ENCODE results near the gene CTDSPL.

CTDSPL gene

GRCh38 chr3:37982331-37982730, 120.7 kb downstream of the CTDSPL start (continued):
- TF ChIP-seq SNAI2 (CRISPR knock-in tag; IDR thresholded peaks at IDR 0.05) (no peak), ARNTL (CRISPR knock-in tag; IDR thresholded peaks at IDR 0.05; ENCODE audit: borderline replicate concordance, low read depth) (no peak), TCF4 (CRISPR knock-in tag; IDR thresholded peaks at IDR 0.05; ENCODE audit: borderline replicate concordance) (no peak), ISL1 (CRISPR knock-in tag; IDR thresholded peaks at IDR 0.05) (no peak), ZNF70 (CRISPR knock-in tag; IDR thresholded peaks at IDR 0.05) (no peak), ESRRG (CRISPR knock-in tag; IDR thresholded peaks at IDR 0.05) (no peak)

GRCh38 chr3:37984051-37984450, 122.4 kb downstream of the CTDSPL start:
- no peak for ATAC-seq
- no peak for TF ChIP-seq ESRRG (CRISPR knock-in tag; IDR thresholded peaks at IDR 0.05)
- no peak for TF ChIP-seq ZNF8 (CRISPR knock-in tag; IDR thresholded peaks at IDR 0.05)
- no peak for TF ChIP-seq SNAI2 (CRISPR knock-in tag; IDR thresholded peaks at IDR 0.05)
- TF ChIP-seq CSDC2 (CRISPR knock-in tag; IDR thresholded peaks at IDR 0.05) = no peak
- TF ChIP-seq ZC3H10 (CRISPR knock-in tag; IDR thresholded peaks at IDR 0.05) = no peak
- TF ChIP-seq ZNF565 (CRISPR knock-in tag; conservative IDR thresholded peaks at IDR 0.05; ENCODE audit: low read depth) = no peak
- no peak for TF ChIP-seq ZFP3 (CRISPR knock-in tag; IDR thresholded peaks at IDR 0.05)
- no peak for TF ChIP-seq TCF4 (CRISPR knock-in tag; IDR thresholded peaks at IDR 0.05; ENCODE audit: borderline replicate concordance)
- TF ChIP-seq ISL1 (CRISPR knock-in tag; IDR thresholded peaks at IDR 0.05) = no peak
- TF ChIP-seq ARNTL (CRISPR knock-in tag; IDR thresholded peaks at IDR 0.05; ENCODE audit: borderline replicate concordance, low read depth) = no peak
- TF ChIP-seq TSHZ2 (CRISPR knock-in tag; IDR thresholded peaks at IDR 0.05) = no peak
- no peak for TF ChIP-seq ZNF70 (CRISPR knock-in tag; IDR thresholded peaks at IDR 0.05)
- TF ChIP-seq RARB (CRISPR knock-in tag; IDR thresholded peaks at IDR 0.05) = no peak
- no peak for TF ChIP-seq GLIS3 (CRISPR knock-in tag; IDR thresholded peaks at IDR 0.05)
- no peak for TF ChIP-seq BACH2 (CRISPR knock-in tag; IDR thresholded peaks at IDR 0.05; ENCODE audit: borderline replicate concordance)
- no peak for TF ChIP-seq OSR1 (CRISPR knock-in tag; IDR thresholded peaks at IDR 0.05)
- no peak for TF ChIP-seq PATZ1 (CRISPR knock-in tag; IDR thresholded peaks at IDR 0.05; ENCODE audit: borderline replicate concordance)
- TF ChIP-seq, protein P1, sequence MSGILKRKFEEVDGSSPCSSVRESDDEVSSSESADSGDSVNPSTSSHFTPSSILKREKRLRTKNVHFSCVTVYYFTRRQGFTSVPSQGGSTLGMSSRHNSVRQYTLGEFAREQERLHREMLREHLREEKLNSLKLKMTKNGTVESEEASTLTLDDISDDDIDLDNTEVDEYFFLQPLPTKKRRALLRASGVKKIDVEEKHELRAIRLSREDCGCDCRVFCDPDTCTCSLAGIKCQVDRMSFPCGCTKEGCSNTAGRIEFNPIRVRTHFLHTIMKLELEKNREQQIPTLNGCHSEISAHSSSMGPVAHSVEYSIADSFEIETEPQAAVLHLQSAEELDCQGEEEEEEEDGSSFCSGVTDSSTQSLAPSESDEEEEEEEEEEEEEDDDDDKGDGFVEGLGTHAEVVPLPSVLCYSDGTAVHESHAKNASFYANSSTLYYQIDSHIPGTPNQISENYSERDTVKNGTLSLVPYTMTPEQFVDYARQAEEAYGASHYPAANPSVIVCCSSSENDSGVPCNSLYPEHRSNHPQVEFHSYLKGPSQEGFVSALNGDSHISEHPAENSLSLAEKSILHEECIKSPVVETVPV (CRISPR knock-in tag; IDR thresholded peaks at IDR 0.05) = no peak
- TF ChIP-seq CREB5 (CRISPR knock-in tag; IDR thresholded peaks at IDR 0.05; ENCODE audit: low read depth) = no peak
- TF ChIP-seq PPARA (CRISPR knock-in tag; IDR thresholded peaks at IDR 0.05; ENCODE audit: borderline replicate concordance) = no peak

DNA sequence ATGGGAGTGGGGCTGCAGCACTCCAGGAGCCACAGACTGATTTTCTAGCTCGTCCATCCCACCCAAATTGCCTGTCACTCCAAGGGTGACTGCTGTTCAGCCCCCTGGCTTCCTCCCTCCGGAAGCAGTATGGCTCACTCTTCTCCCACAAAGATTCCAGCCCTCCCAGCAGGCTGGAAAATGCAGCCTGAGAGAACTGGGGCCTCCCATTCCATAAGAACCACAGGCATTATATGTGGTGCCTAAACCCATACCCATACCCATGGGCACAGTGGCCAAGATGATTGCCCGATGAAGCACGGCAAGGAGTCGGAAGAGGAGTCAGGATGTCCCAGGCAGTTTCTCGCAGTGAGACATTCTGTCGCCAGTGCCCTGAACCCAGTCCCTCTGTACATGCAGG, 122.9 kb downstream of the CTDSPL start:
- no peak for ATAC-seq
- TF ChIP-seq, protein P1 (CRISPR knock-in tag; IDR thresholded peaks at IDR 0.05) = no peak
- TF ChIP-seq RARB (CRISPR knock-in tag; IDR thresholded peaks at IDR 0.05) (no peak), OSR1 (CRISPR knock-in tag; IDR thresholded peaks at IDR 0.05) (no peak), TOX (CRISPR knock-in tag; IDR thresholded peaks at IDR 0.05; ENCODE audit: borderline replicate concordance) (no peak), GLIS3 (CRISPR knock-in tag; IDR thresholded peaks at IDR 0.05) (no peak), SNAI2 (CRISPR knock-in tag; IDR thresholded peaks at IDR 0.05) (no peak), ARNTL (CRISPR knock-in tag; IDR thresholded peaks at IDR 0.05; ENCODE audit: borderline replicate concordance, low read depth) (no peak), ISL1 (CRISPR knock-in tag; IDR thresholded peaks at IDR 0.05) (no peak), ZFP3 (CRISPR knock-in tag; IDR thresholded peaks at IDR 0.05) (no peak), ZFP30 (CRISPR knock-in tag; IDR thresholded peaks at IDR 0.05) (no peak), ZNF8 (CRISPR knock-in tag; IDR thresholded peaks at IDR 0.05) (no peak), CREB5 (CRISPR knock-in tag; IDR thresholded peaks at IDR 0.05; ENCODE audit: low read depth) (no peak), ZC3H10 (CRISPR knock-in tag; IDR thresholded peaks at IDR 0.05) (no peak), ZNF565 (CRISPR knock-in tag; conservative IDR thresholded peaks at IDR 0.05; ENCODE audit: low read depth) (no peak), BACH2 (CRISPR knock-in tag; IDR thresholded peaks at IDR 0.05; ENCODE audit: borderline replicate concordance) (no peak)
- TF ChIP-seq, protein P2, sequence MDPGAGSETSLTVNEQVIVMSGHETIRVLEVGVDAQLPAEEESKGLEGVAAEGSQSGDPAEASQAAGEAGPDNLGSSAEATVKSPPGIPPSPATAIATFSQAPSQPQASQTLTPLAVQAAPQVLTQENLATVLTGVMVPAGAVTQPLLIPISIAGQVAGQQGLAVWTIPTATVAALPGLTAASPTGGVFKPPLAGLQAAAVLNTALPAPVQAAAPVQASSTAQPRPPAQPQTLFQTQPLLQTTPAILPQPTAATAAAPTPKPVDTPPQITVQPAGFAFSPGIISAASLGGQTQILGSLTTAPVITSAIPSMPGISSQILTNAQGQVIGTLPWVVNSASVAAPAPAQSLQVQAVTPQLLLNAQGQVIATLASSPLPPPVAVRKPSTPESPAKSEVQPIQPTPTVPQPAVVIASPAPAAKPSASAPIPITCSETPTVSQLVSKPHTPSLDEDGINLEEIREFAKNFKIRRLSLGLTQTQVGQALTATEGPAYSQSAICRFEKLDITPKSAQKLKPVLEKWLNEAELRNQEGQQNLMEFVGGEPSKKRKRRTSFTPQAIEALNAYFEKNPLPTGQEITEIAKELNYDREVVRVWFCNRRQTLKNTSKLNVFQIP (CRISPR knock-in tag; IDR thresholded peaks at IDR 0.05; ENCODE audit: borderline replicate concordance, low read depth) = no peak

Data from SK-N-SH treated with all-trans-retinoic acid at 6 μM for 48 hours (cell line).